Limb (tissue), 2 donors: ENCODE measurements around the gene CALML6.
"Not testable (repeated sequence)": the region's sequence is repeated elsewhere in the genome, so short reads cannot be mapped to it uniquely, and the experiment has no call there.

ENCODE experiments used
- DNase-seq, 2 donors: peaks; one replicate each; pipeline ENCODE4 v3.0.0-alpha.2; 2016; ENCODE audit errors: extremely low spot score in 2 of 2

Gene CALML6

GRCh38 chr1:1914971-1915692 is at the start of gene CALML6:
Gene CALML6 (plus strand): TSS chr1:1915260. CDS start chr1:1915281, 21 bp downstream.
- peak in 1 of 2 donors; percentile 48 for DNase-seq

- no peak for DNase-seq
These were observed 47.9 kb upstream of the CALML6 start for GRCh38 chr1:1867164-1867563.

- DNase-seq: no peak
These were observed 45.6 kb upstream of the CALML6 start for GRCh38 chr1:1869469-1869868.

GRCh38 chr1:1872329-1872994 is 42.6 kb upstream of the CALML6 start:
- DNase-seq: no peak

- no peak for DNase-seq
These were observed 41.9 kb upstream of the CALML6 start for GRCh38 chr1:1873186-1873585.

GRCh38 chr1:1874901-1875300 is 40.2 kb upstream of the CALML6 start:
- DNase-seq: no peak

- DNase-seq: no peak
These were observed 39.1 kb upstream of the CALML6 start for GRCh38 chr1:1875932-1876331.

- DNase-seq: no peak
These were observed 38.6 kb upstream of the CALML6 start for GRCh38 chr1:1876335-1876930.

- no peak for DNase-seq
These were observed 37.1 kb upstream of the CALML6 start for GRCh38 chr1:1877865-1878436.

- no peak for DNase-seq
These were observed 35.1 kb upstream of the CALML6 start for GRCh38 chr1:1879942-1880341.

- DNase-seq: no peak
These were observed 34.3 kb upstream of the CALML6 start for GRCh38 chr1:1880617-1881312.

- DNase-seq: no peak
These were observed 33.3 kb upstream of the CALML6 start for GRCh38 chr1:1881727-1882126.

- DNase-seq: no peak
These were observed 31.8 kb upstream of the CALML6 start for GRCh38 chr1:1883092-1883873.

GRCh38 chr1:1883890-1884289 is 31.2 kb upstream of the CALML6 start:
- not testable (repeated sequence) for DNase-seq

GRCh38 chr1:1889090-1889750 is 25.8 kb upstream of the CALML6 start:
- DNase-seq: no peak

GRCh38 chr1:1889847-1890505 is 25.1 kb upstream of the CALML6 start:
- DNase-seq: peak in 1 of 2 donors; percentile 70

GRCh38 chr1:1890506-1891348 is 24.3 kb upstream of the CALML6 start, which contains the start of gene GNB1:
Gene GNB1 (minus strand): TSS chr1:1891087. CDS start chr1:1825453, 65,634 bp downstream.
- DNase-seq: peak; percentile 90 to 96

- DNase-seq: peak in 1 of 2 donors; percentile 66
These were observed 23.5 kb upstream of the CALML6 start for GRCh38 chr1:1891349-1892078.
